Activated T-cell treated with anti-CD3 and anti-CD28 coated beads for 4 hours (primary cell): ENCODE results near the gene SIL1.

ENCODE experiments used
- DNase-seq: peaks from one replicate; pipeline ENCODE4 v3.0.0-alpha.2; 2020

SIL1 gene

GRCh38 chr5:138903130-138903775 lies 294.9 kb downstream of the SIL1 start:
- no peak for DNase-seq

DNA sequence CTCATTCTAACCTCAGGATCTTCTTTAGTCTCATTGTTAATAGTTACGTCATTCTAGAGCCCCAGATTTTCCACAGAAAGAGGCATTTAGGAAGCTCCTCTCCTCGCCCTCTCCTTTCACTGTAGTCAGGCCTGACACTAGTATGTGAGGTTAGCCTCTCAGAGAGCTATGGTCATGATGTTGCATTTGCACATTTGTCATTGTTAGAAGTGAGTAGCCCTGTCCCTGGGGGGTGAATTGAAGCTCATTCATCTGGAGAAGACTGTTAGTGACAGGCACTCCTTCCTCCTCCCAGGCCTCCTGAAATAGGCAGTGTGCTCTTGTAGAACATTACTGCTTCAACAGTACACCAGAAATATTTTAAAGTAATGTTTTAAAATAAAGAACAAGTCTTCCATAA lies 296.5 kb downstream of the SIL1 start:
- DNase-seq, result no peak

DNA sequence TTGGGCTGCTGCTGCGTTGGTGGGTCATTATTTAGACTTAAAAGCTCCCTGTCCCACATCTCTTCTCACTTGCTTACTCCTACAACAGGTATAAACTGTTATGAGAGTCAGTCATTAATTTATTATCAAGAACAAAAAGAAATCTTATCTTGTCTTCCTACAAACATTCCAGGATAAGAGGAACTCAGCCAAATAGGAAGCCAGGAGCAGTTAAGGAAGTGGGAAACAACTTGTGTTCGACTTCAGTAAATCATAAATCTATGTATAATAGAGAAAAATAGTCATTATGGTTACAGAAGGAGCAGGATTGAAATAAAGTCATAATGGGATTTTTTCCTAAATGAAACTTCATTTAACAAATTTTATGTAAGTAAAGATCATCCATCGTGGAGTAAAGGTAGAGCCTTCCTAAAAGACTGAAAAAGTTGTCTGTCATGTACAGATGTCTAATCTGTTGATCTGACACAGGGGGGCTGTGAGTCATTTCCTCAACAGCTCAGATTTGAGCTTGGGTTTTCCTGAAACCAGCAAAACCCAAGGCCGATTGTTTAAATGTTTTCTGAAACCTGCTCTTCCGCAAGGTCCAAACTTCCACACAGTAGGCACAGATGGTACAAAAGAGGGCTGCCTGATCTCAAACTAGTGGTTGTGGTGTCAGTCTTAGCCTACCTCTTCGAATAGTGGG lies 297.7 kb downstream of the SIL1 start:
- DNase-seq, result no peak

GRCh38 chr5:138898742-138899141 lies 299.4 kb downstream of the SIL1 start:
- DNase-seq, result no peak

GRCh38 chr5:138898299-138898698 lies 299.9 kb downstream of the SIL1 start:
- no peak for DNase-seq
